HCT116 (cell line): ENCODE results near the gene NDUFAF2. TPM values are rescaled to one million over a fixed set of nuclear protein-coding genes. Genes with fewer than 3 reads are reported as not detected.

Experiments used
- ATAC-seq: fragments of 200-7000 bp; cut with Tn5 transposase; 2 replicates; pipeline ENCODE4 v1.9.1; 2020; ENCODE audit warnings: mild to moderate bottlenecking, moderate library complexity
- BruUV-seq: library from RNA; stranded (reverse); fragments of 400-500 nt; replicated peaks from 2 replicates; lab custom pipeline; 2021; lab: Mats Ljungman, UMichigan
- CTCF ChIA-PET: fragments of 300-600 bp; sonication (Branson Sonifier 250); formaldehyde crosslinking; loops from one replicate; lab custom pipeline; 2021; ENCODE audit warnings: antibody characterized with exemption; lab: Charles Lee
- POLR2A ChIA-PET: fragments of 300-600, 350-600 bp; sonication (Branson Sonifier 250); formaldehyde crosslinking; loops from one replicate; lab custom pipeline; 2021; ENCODE audit warnings: antibody characterized with exemption; lab: Charles Lee
- RAD21 ChIA-PET, 2 experiments: fragments of 300-600 bp; sonication (Branson Sonifier 250); formaldehyde crosslinking; loops; one replicate each; lab custom pipeline; 2023; ENCODE audit warnings: low total read pairs in 2 of 2; ENCODE audit not compliant: uncharacterized antibody in 2 of 2, unreplicated experiment in 2 of 2, low non-redundant PET in 1 of 2; lab: Charles Lee
- DNase-seq: peaks from one replicate; pipeline ENCODE4 v3.0.0-alpha.2; 2010; ENCODE audit warnings: low read depth, low spot score
- H2AFZ ChIP-seq: fragments of 200-600 bp; shearing (Covaris generic), sonication (generic); 2 replicates; pipeline ENCODE4 v1.6.1; 2017; ENCODE audit warnings: low read depth, mixed run types, mixed read lengths, antibody characterized with exemption, low read length; ENCODE audit not compliant: poor library complexity, severe bottlenecking
- H3K27ac ChIP-seq: 2 replicates; pipeline ENCODE4 v1.5.1; 2012; ENCODE audit warnings: low read depth, low read length
- H3K27me3 ChIP-seq: fragments of 200-600 bp; sonication (generic); 2 replicates; pipeline ENCODE4 v1.6.1; 2016; ENCODE audit warnings: mixed run types, low read length, mixed read lengths; ENCODE audit not compliant: insufficient read depth
- H3K36me3 ChIP-seq, 2 experiments: fragments of 200-500 bp in 1 of 2; fragments of 200-600 bp in 1 of 2; sonication (Bioruptor generic) in 1 of 2; sonication (generic) in 1 of 2; 2 replicates each; pipeline versions ENCODE4 v1.5.1 to v1.6.1; 2014 to 2016; ENCODE audit warnings: low read length in 2 of 2, inconsistent platforms in 1 of 2, mixed read lengths in 1 of 2, mixed run types in 1 of 2; ENCODE audit not compliant: insufficient read depth in 2 of 2, control insufficient read depth in 1 of 2
- H3K4me1 ChIP-seq, 2 experiments: fragments of 200-600 bp in 1 of 2; sonication (generic) in 1 of 2; 2 replicates each; pipeline versions ENCODE4 v1.5.1 to v1.6.1; 2012 to 2017; ENCODE audit warnings: low read length in 2 of 2, inconsistent platforms in 1 of 2, mild to moderate bottlenecking in 1 of 2, mixed read lengths in 1 of 2, mixed run types in 1 of 2, moderate library complexity in 1 of 2; ENCODE audit not compliant: insufficient read depth in 2 of 2, control insufficient read depth in 1 of 2
- H3K4me2 ChIP-seq: fragments of 200-600 bp; sonication (generic); 2 replicates; pipeline ENCODE4 v1.6.1; 2017; ENCODE audit warnings: mixed run types, low read length, mixed read lengths
- H3K4me3 ChIP-seq, 2 experiments: fragments of 200-600 bp in 1 of 2; sonication (generic) in 1 of 2; replicated peaks in 1 of 2; 2 replicates each; pipeline ENCODE4 v1.5.1; 2011 to 2016; ENCODE audit warnings: low read length in 2 of 2, control low read depth in 1 of 2, low read depth in 1 of 2, mild to moderate bottlenecking in 1 of 2, mixed read lengths in 1 of 2, mixed run types in 1 of 2
- H3K79me2 ChIP-seq: fragments of 200-600 bp; sonication (generic); 2 replicates; pipeline ENCODE4 v1.6.1; 2017; ENCODE audit warnings: mild to moderate bottlenecking, mixed run types, low read length, moderate library complexity, mixed read lengths; ENCODE audit not compliant: insufficient read depth
- H3K9ac ChIP-seq: fragments of 200-600 bp; sonication (generic); 2 replicates; pipeline ENCODE4 v1.6.1; 2016; ENCODE audit warnings: low read length, mixed read lengths
- H3K9me2 ChIP-seq: fragments of 200-600 bp; sonication (generic), shearing (Covaris generic); 2 replicates; pipeline ENCODE4 v1.6.1; 2017; ENCODE audit warnings: mixed run types, mild to moderate bottlenecking, moderate library complexity; ENCODE audit not compliant: insufficient read depth
- H3K9me3 ChIP-seq, 2 experiments: fragments of 200-500 bp in 1 of 2; fragments of 200-600 bp in 1 of 2; sonication (Bioruptor generic) in 1 of 2; sonication (generic) in 1 of 2; 2 replicates each; pipeline ENCODE4 v1.6.1; 2014 to 2017; ENCODE audit warnings: low read length in 2 of 2, mixed read lengths in 2 of 2, inconsistent platforms in 1 of 2, low read depth in 1 of 2, mild to moderate bottlenecking in 1 of 2, mixed run types in 1 of 2, moderate library complexity in 1 of 2; ENCODE audit not compliant: control insufficient read depth in 1 of 2, insufficient read depth in 1 of 2
- H4K20me1 ChIP-seq: fragments of 200-600 bp; sonication (generic), shearing (Covaris generic); 2 replicates; pipeline ENCODE4 v1.6.1; 2017; ENCODE audit warnings: mixed run types, mild to moderate bottlenecking, moderate library complexity; ENCODE audit not compliant: insufficient read depth
- CBX3 ChIP-seq: IDR thresholded peaks from 2 replicates; pipeline ENCODE4 v1.6.1; 2012; ENCODE audit warnings: low read depth
- CEBPB ChIP-seq: IDR thresholded peaks from 2 replicates; pipeline ENCODE4 v1.6.1; 2012; ENCODE audit warnings: low read depth
- EGR1 ChIP-seq: IDR thresholded peaks from 2 replicates; pipeline ENCODE4 v1.6.1; 2012; ENCODE audit warnings: low read depth
- ELF1 ChIP-seq: IDR thresholded peaks from 2 replicates; pipeline ENCODE4 v1.6.1; 2012; ENCODE audit warnings: low read depth, borderline replicate concordance
- EZH2 ChIP-seq: fragments of 200-600 bp; sonication (generic); IDR thresholded peaks from 2 replicates; pipeline ENCODE4 v1.6.1; 2017; ENCODE audit warnings: antibody characterized with exemption, mixed run types
- FOSL1 ChIP-seq: IDR thresholded peaks from 2 replicates; pipeline ENCODE4 v1.6.1; 2012; ENCODE audit warnings: low read depth
- JUND ChIP-seq: IDR thresholded peaks from 2 replicates; pipeline ENCODE4 v1.6.1; 2012
- POLR2A ChIP-seq: IDR thresholded peaks from 2 replicates; pipeline ENCODE4 v1.7.0; 2011; ENCODE audit warnings: borderline replicate concordance; ENCODE audit not compliant: insufficient read depth, insufficient read length; ENCODE audit errors: extremely low read depth
- POLR2AphosphoS5 ChIP-seq: IDR thresholded peaks from 2 replicates; pipeline ENCODE4 v1.6.1; 2011; ENCODE audit warnings: mild to moderate bottlenecking, low read depth, low read length, moderate library complexity
- RAD21 ChIP-seq: IDR thresholded peaks from 2 replicates; pipeline ENCODE4 v1.6.1; 2012; ENCODE audit warnings: low read depth, mild to moderate bottlenecking
- SIN3A ChIP-seq: IDR thresholded peaks from 2 replicates; pipeline ENCODE4 v1.6.1; 2012; ENCODE audit warnings: low read depth
- SP1 ChIP-seq: IDR thresholded peaks from 2 replicates; pipeline ENCODE4 v1.6.1; 2012; ENCODE audit warnings: low read depth
- SRF ChIP-seq: IDR thresholded peaks from 2 replicates; pipeline ENCODE4 v1.6.1; 2012; ENCODE audit warnings: low read depth
- YY1 ChIP-seq: IDR thresholded peaks from 2 replicates; pipeline ENCODE4 v1.6.1; 2011; ENCODE audit warnings: low read length, low read depth, moderate library complexity, mild to moderate bottlenecking; ENCODE audit not compliant: insufficient replicate concordance; ENCODE audit errors: extremely low read depth
- ZFX ChIP-seq: fragments of 450-650 bp; IDR thresholded peaks from 2 replicates; pipeline ENCODE4 v1.6.1; 2017
- ZNF274 ChIP-seq: fragments of 200-500 bp; sonication (Bioruptor generic); IDR thresholded peaks from 2 replicates; pipeline ENCODE4 v1.6.1; 2014; ENCODE audit warnings: mild to moderate bottlenecking, low read depth, low read length, inconsistent platforms
- intact Hi-C: fragments of 100-400 bp; cut with micrococcal nuclease; formaldehyde crosslinking; loops from 2 replicates; pipeline ENCODE4 v1.10.0; 2022
- total RNA-seq: library from RNA; stranded (reverse); gene quantifications from one replicate; pipeline ENCODE4 v1.2.1, GENCODE V29; 2021; ENCODE audit not compliant: unreplicated experiment
- TF ChIP-seq, protein P1 (sequence below): IDR thresholded peaks from 2 replicates; pipeline ENCODE4 v1.6.1; 2012
- TF ChIP-seq, protein P2 (sequence below): IDR thresholded peaks from 2 replicates; pipeline ENCODE4 v1.6.1; 2011; ENCODE audit warnings: mild to moderate bottlenecking, low read length, moderate library complexity; ENCODE audit not compliant: insufficient replicate concordance; ENCODE audit errors: extremely low read depth
- TF ChIP-seq, protein P3 (sequence below): IDR thresholded peaks from 2 replicates; pipeline ENCODE4 v1.6.1; 2012; ENCODE audit warnings: low read depth

Gene NDUFAF2
- total RNA-seq, 1 experiment from 2014 or later = 36.9 TPM

DNA sequence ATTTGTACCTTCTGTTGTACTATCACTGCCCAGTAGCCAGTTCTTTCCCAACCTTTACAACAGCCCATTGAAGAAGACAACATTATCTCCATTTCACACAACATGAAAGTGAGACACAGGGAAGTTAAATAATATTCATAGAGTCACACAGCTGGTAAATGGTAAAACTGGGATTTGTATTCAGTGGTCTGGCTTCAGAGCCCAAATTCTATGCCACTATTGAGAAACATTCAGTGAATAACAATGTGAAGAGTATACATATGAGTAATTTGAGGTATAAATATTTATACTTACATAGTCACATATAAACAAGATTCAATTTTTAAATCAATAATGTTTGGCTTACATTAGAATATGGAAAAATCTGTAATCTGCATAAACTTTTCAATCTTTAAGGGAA is 203.5 kb downstream of the NDUFAF2 start:
- Histone ChIP-seq H3K27me3 (no peaks in the 10 kb centered on the region), H4K20me1 (no peaks in the 10 kb centered on the region), H3K4me1 (no peaks in the 10 kb centered on the region), H3K27ac (no peak overlapping the region), H3K9me2 (no peaks in the 10 kb centered on the region), H3K4me2 (no peak overlapping the region), H2AFZ (no peak overlapping the region), H3K4me3 (no peak overlapping the region), H3K79me2 (no peaks in the 10 kb centered on the region), H3K36me3 (no peaks in the 10 kb centered on the region), H3K9me3 (no peaks in the 10 kb centered on the region), H3K9ac (no peak overlapping the region)
- intact Hi-C loops = no loop called here
- ChIA-PET POLR2A (no interaction called here), RAD21 (no interaction called here), CTCF (no interaction called here)
- TF ChIP-seq YY1 = no peak
- no peak for TF ChIP-seq ZNF274
- TF ChIP-seq SIN3A = no peak
- TF ChIP-seq JUND = no peak
- no peak for TF ChIP-seq EGR1
- no peak for TF ChIP-seq RAD21
- no peak for TF ChIP-seq ZFX
- TF ChIP-seq CBX3 = no peak
- no peak for TF ChIP-seq CEBPB
- no peak for TF ChIP-seq FOSL1
- no peak for TF ChIP-seq POLR2A
- TF ChIP-seq, protein P1, sequence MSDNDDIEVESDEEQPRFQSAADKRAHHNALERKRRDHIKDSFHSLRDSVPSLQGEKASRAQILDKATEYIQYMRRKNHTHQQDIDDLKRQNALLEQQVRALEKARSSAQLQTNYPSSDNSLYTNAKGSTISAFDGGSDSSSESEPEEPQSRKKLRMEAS = no peak
- no peak for TF ChIP-seq ELF1
- no peak for TF ChIP-seq EZH2
- TF ChIP-seq, protein P2, sequence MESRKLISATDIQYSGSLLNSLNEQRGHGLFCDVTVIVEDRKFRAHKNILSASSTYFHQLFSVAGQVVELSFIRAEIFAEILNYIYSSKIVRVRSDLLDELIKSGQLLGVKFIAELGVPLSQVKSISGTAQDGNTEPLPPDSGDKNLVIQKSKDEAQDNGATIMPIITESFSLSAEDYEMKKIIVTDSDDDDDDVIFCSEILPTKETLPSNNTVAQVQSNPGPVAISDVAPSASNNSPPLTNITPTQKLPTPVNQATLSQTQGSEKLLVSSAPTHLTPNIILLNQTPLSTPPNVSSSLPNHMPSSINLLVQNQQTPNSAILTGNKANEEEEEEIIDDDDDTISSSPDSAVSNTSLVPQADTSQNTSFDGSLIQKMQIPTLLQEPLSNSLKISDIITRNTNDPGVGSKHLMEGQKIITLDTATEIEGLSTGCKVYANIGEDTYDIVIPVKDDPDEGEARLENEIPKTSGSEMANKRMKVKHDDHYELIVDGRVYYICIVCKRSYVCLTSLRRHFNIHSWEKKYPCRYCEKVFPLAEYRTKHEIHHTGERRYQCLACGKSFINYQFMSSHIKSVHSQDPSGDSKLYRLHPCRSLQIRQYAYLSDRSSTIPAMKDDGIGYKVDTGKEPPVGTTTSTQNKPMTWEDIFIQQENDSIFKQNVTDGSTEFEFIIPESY = no peak
- TF ChIP-seq, protein P3, sequence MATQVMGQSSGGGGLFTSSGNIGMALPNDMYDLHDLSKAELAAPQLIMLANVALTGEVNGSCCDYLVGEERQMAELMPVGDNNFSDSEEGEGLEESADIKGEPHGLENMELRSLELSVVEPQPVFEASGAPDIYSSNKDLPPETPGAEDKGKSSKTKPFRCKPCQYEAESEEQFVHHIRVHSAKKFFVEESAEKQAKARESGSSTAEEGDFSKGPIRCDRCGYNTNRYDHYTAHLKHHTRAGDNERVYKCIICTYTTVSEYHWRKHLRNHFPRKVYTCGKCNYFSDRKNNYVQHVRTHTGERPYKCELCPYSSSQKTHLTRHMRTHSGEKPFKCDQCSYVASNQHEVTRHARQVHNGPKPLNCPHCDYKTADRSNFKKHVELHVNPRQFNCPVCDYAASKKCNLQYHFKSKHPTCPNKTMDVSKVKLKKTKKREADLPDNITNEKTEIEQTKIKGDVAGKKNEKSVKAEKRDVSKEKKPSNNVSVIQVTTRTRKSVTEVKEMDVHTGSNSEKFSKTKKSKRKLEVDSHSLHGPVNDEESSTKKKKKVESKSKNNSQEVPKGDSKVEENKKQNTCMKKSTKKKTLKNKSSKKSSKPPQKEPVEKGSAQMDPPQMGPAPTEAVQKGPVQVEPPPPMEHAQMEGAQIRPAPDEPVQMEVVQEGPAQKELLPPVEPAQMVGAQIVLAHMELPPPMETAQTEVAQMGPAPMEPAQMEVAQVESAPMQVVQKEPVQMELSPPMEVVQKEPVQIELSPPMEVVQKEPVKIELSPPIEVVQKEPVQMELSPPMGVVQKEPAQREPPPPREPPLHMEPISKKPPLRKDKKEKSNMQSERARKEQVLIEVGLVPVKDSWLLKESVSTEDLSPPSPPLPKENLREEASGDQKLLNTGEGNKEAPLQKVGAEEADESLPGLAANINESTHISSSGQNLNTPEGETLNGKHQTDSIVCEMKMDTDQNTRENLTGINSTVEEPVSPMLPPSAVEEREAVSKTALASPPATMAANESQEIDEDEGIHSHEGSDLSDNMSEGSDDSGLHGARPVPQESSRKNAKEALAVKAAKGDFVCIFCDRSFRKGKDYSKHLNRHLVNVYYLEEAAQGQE = no peak
- no peak for TF ChIP-seq POLR2AphosphoS5
- no peak for TF ChIP-seq SP1
- no peak for TF ChIP-seq SRF
- DNase-seq (no peak), ATAC-seq (no peak)
- BruUV-seq = no TSS peak
